ENCODE results near the gene STX16.

Gene STX16

GRCh38 chr20:58675641-58676040, 24.6 kb downstream of the STX16 start:
- no peak for DNase-seq (ENCODE audit: low read depth in 2 of 2)

- DNase-seq (ENCODE audit: low read depth in 2 of 2) = no peak
Measured at GRCh38 chr20:58676161-58676560, 25.1 kb downstream of the STX16 start.

- no peak for DNase-seq (ENCODE audit: low read depth in 2 of 2)
Measured at GRCh38 chr20:58677079-58677604, 26.1 kb downstream of the STX16 start.

- DNase-seq (ENCODE audit: low read depth in 2 of 2) = no peak
Measured at GRCh38 chr20:58677808-58678207, 26.7 kb downstream of the STX16 start.

- DNase-seq (ENCODE audit: low read depth in 2 of 2) = no peak
Measured at GRCh38 chr20:58678806-58679205, 27.7 kb downstream of the STX16 start.

- no peak for DNase-seq (ENCODE audit: low read depth in 2 of 2)
Measured at GRCh38 chr20:58682656-58683531, 31.8 kb downstream of the STX16 start.

GRCh38 chr20:58684291-58684690, 33.2 kb downstream of the STX16 start:
- DNase-seq (ENCODE audit: low read depth in 2 of 2) = no peak

- DNase-seq (ENCODE audit: low read depth in 2 of 2) = no peak
Measured at GRCh38 chr20:58685988-58686387, 34.9 kb downstream of the STX16 start.

- no peak for DNase-seq (ENCODE audit: low read depth in 2 of 2)
Measured at GRCh38 chr20:58688414-58688813, 37.3 kb downstream of the STX16 start.

- no peak for DNase-seq (ENCODE audit: low read depth in 2 of 2)
Measured at GRCh38 chr20:58688840-58689239, 37.8 kb downstream of the STX16 start.

GRCh38 chr20:58690396-58691135, 39.5 kb downstream of the STX16 start:
- no peak for DNase-seq (ENCODE audit: low read depth in 2 of 2)

GRCh38 chr20:58691773-58692578, 40.9 kb downstream of the STX16 start:
- DNase-seq (ENCODE audit: low read depth in 2 of 2) = no peak

- peak; percentile 49 to 58 for DNase-seq (ENCODE audit: low read depth in 2 of 2)
Measured at GRCh38 chr20:58692579-58693225, 41.6 kb downstream of the STX16 start, which contains the start of gene NPEPL1. Gene NPEPL1, plus strand, starts transcription at chr20:58692800. Its CDS starts 101 bp downstream, at chr20:58692901.

GRCh38 chr20:58693226-58694006, 42.3 kb downstream of the STX16 start:
- no peak for DNase-seq (ENCODE audit: low read depth in 2 of 2)

GRCh38 chr20:58694241-58695083, 43.4 kb downstream of the STX16 start:
- no peak for DNase-seq (ENCODE audit: low read depth in 2 of 2)

- no peak for DNase-seq (ENCODE audit: low read depth in 2 of 2)
Measured at GRCh38 chr20:58695084-58695722, 44.1 kb downstream of the STX16 start.

- DNase-seq (ENCODE audit: low read depth in 2 of 2) = no peak
Measured at GRCh38 chr20:58695895-58696375, 44.9 kb downstream of the STX16 start.

- no peak for DNase-seq (ENCODE audit: low read depth in 2 of 2)
Measured at GRCh38 chr20:58696411-58696961, 45.4 kb downstream of the STX16 start.
